Measurements from ENCODE around the gene GATAD1. TPM values are rescaled to one million over a fixed set of nuclear protein-coding genes. Genes with fewer than 3 reads are reported as not detected.

GATAD1 gene
- total and polyA plus RNA-seq, 4 donors = 27.6 to 43.2 (median 39.2) TPM

DNA sequence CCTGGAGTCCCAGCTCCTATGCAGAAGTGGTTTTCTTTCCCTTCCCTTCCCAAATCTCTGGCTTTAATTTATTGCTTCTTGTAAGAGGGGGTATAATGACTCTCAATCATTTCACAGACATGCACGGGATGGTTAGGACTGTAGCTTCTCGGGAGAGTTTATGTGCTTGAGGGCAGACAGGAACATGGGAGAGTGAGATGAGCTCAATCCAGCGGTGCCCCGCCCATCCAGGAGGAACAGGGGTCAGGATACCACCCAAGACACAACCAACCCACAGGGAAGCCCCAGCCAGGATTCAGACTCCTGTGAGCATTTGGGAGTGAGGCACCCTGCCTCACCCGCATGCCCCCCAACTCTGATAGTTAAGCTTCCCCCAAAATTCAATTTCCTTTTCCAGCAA lies 33.7 kb upstream of the GATAD1 start:
- 66% methylated on average over 3 of the region's 5 CpGs for WGBS (ENCODE audit: insufficient coverage)
- Histone ChIP-seq H3K4me1 (ENCODE audit: control insufficient read depth, insufficient read depth, low read length) (no peaks in the 10 kb centered on the region), H3K27me3 (ENCODE audit: control insufficient read depth, insufficient read depth, low read length) (peaks cover 4% of the 10 kb centered on the region), H3K27ac (ENCODE audit: low read depth, low read length) (no peak overlapping the region), H3K36me3 (ENCODE audit: control insufficient read depth, insufficient read depth, low read length) (no peaks in the 10 kb centered on the region), H3K4me3 (ENCODE audit: low read depth, low read length) (no peak overlapping the region), H3K9me3 (ENCODE audit: control insufficient read depth, insufficient read depth, low read length) (no peaks in the 10 kb centered on the region)
- no peak for DNase-seq (ENCODE audit: low read depth in 4 of 6, low spot score in 6 of 6)

GRCh38 chr7:92415225-92415624 lies 32.1 kb upstream of the GATAD1 start:
- DNase-seq (ENCODE audit: low read depth in 4 of 6, low spot score in 6 of 6) = no peak
- H3K27ac ChIP-seq (ENCODE audit: low read depth, low read length) = no peak overlapping the region
- no peaks in the 10 kb centered on the region for H3K36me3 ChIP-seq (ENCODE audit: control insufficient read depth, insufficient read depth, low read length)
- peaks cover 4% of the 10 kb centered on the region for H3K27me3 ChIP-seq (ENCODE audit: control insufficient read depth, insufficient read depth, low read length)
- H3K4me3 ChIP-seq (ENCODE audit: low read depth, low read length) = no peak overlapping the region
- no peaks in the 10 kb centered on the region for H3K9me3 ChIP-seq (ENCODE audit: control insufficient read depth, insufficient read depth, low read length)
- WGBS (ENCODE audit: insufficient coverage) = 96% methylated on average over 3 of the region's 5 CpGs
- H3K4me1 ChIP-seq (ENCODE audit: control insufficient read depth, insufficient read depth, low read length) = no peaks in the 10 kb centered on the region

GRCh38 chr7:92417913-92418312 lies 29.4 kb upstream of the GATAD1 start:
- 76% methylated on average over 5 of the region's 5 CpGs for WGBS (ENCODE audit: insufficient coverage)
- DNase-seq (ENCODE audit: low read depth in 4 of 6, low spot score in 6 of 6) = no peak

GRCh38 chr7:92421676-92422435 lies 25.4 kb upstream of the GATAD1 start:
- WGBS (ENCODE audit: insufficient coverage) = 59% methylated on average over 3 of the region's 5 CpGs
- no peaks in the 10 kb centered on the region for H3K9me3 ChIP-seq (ENCODE audit: control insufficient read depth, insufficient read depth, low read length)
- H3K27ac ChIP-seq (ENCODE audit: low read depth, low read length) = no peak overlapping the region
- H3K27me3 ChIP-seq (ENCODE audit: control insufficient read depth, insufficient read depth, low read length) = peaks cover 7% of the 10 kb centered on the region
- H3K4me1 ChIP-seq (ENCODE audit: control insufficient read depth, insufficient read depth, low read length) = peaks cover 15% of the 10 kb centered on the region
- DNase-seq (ENCODE audit: low read depth in 4 of 6, low spot score in 6 of 6) = peak in 1 of 6 donors; percentile 11
- H3K4me3 ChIP-seq (ENCODE audit: low read depth, low read length) = no peak overlapping the region
- H3K36me3 ChIP-seq (ENCODE audit: control insufficient read depth, insufficient read depth, low read length) = no peaks in the 10 kb centered on the region

More at GRCh38 chr7:92417913-92418312, 29.4 kb upstream of the GATAD1 start:
- peaks cover 2% of the 10 kb centered on the region for H3K27me3 ChIP-seq (ENCODE audit: control insufficient read depth, insufficient read depth, low read length)
- no peak overlapping the region for H3K27ac ChIP-seq (ENCODE audit: low read depth, low read length)
- no peaks in the 10 kb centered on the region for H3K36me3 ChIP-seq (ENCODE audit: control insufficient read depth, insufficient read depth, low read length)
- no peaks in the 10 kb centered on the region for H3K9me3 ChIP-seq (ENCODE audit: control insufficient read depth, insufficient read depth, low read length)
- no peak overlapping the region for H3K4me3 ChIP-seq (ENCODE audit: low read depth, low read length)
- H3K4me1 ChIP-seq (ENCODE audit: control insufficient read depth, insufficient read depth, low read length) = no peaks in the 10 kb centered on the region

GRCh38 chr7:92422926-92423325 lies 24.4 kb upstream of the GATAD1 start:
- no peak for DNase-seq (ENCODE audit: low read depth in 4 of 6, low spot score in 6 of 6)
- no peaks in the 10 kb centered on the region for H3K9me3 ChIP-seq (ENCODE audit: control insufficient read depth, insufficient read depth, low read length)

DNA sequence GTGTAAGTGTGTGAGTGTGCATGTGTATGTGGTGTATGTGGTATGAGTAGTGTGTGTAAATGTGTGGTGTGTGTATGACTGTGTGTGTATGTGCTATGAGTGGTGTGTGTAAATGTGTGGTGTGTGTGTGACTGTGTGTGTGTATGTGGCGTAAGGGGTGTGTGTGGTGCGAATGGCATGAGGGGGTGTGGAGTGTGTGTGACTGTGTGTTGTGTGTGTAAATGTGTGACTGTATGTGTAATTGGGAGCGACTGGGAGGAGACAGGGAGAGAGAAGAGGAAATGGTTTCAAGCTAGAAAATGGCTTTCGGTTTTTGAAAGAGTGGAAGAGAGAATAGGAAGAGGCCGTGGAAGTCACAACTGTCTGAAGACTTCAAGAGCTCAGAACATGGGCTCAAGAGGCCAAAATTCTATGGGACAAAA lies 23.6 kb upstream of the GATAD1 start:
- Histone ChIP-seq H3K4me1 (ENCODE audit: control insufficient read depth, insufficient read depth, low read length) (peaks cover 15% of the 10 kb centered on the region), H3K9me3 (ENCODE audit: control insufficient read depth, insufficient read depth, low read length) (no peaks in the 10 kb centered on the region), H3K27me3 (ENCODE audit: control insufficient read depth, insufficient read depth, low read length) (peaks cover 7% of the 10 kb centered on the region), H3K36me3 (ENCODE audit: control insufficient read depth, insufficient read depth, low read length) (no peaks in the 10 kb centered on the region), H3K4me3 (ENCODE audit: low read depth, low read length) (no peak overlapping the region), H3K27ac (ENCODE audit: low read depth, low read length) (no peak overlapping the region)
- DNase-seq (ENCODE audit: low read depth in 4 of 6, low spot score in 6 of 6) = no peak
- WGBS (ENCODE audit: insufficient coverage) = 89% methylated on average over 5 of the region's 5 CpGs

More at GRCh38 chr7:92422926-92423325, 24.4 kb upstream of the GATAD1 start:
- no peak overlapping the region for H3K27ac ChIP-seq (ENCODE audit: low read depth, low read length)
- no peaks in the 10 kb centered on the region for H3K36me3 ChIP-seq (ENCODE audit: control insufficient read depth, insufficient read depth, low read length)
- H3K4me3 ChIP-seq (ENCODE audit: low read depth, low read length) = no peak overlapping the region
- 94% methylated on average over 5 of the region's 6 CpGs for WGBS (ENCODE audit: insufficient coverage)
- H3K27me3 ChIP-seq (ENCODE audit: control insufficient read depth, insufficient read depth, low read length) = peaks cover 7% of the 10 kb centered on the region
- peaks cover 15% of the 10 kb centered on the region for H3K4me1 ChIP-seq (ENCODE audit: control insufficient read depth, insufficient read depth, low read length)

DNA sequence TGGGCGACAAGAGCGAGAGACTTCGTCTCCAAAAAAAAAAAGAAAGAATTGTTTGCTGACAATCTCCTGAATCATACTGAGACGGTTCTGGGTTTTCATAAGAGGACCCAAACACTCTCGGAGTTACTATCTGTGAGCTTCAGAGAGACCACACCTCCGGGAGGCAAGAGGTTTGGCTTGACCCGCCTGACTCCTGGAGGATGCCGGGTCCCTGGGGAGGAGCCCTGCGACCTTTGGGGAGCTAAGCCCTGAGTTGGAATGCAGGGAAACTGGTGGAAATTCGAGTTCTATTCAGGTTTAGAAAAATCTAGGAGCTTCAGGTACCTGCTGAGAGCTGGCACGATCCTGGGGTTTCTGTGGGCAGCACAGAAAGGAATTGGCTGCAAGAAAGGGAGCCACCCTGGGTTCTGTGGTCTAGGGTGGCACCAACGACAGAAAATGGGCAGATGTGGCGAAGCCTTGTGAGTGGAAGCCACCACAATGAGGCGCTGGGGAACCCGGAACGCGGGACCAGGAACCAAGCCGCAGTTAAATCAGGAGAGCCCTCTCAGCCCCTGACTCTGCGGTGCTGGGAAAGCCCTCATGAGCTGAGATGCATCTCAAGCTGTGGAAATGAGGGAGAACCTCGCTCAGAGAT lies 21.9 kb upstream of the GATAD1 start:
- Histone ChIP-seq H3K36me3 (ENCODE audit: control insufficient read depth, insufficient read depth, low read length) (no peaks in the 10 kb centered on the region), H3K4me1 (ENCODE audit: control insufficient read depth, insufficient read depth, low read length) (peaks cover 15% of the 10 kb centered on the region), H3K4me3 (ENCODE audit: low read depth, low read length) (no peak overlapping the region), H3K27ac (ENCODE audit: low read depth, low read length) (no peak overlapping the region), H3K27me3 (ENCODE audit: control insufficient read depth, insufficient read depth, low read length) (peaks cover 7% of the 10 kb centered on the region), H3K9me3 (ENCODE audit: control insufficient read depth, insufficient read depth, low read length) (no peaks in the 10 kb centered on the region)
- DNase-seq (ENCODE audit: low read depth in 4 of 6, low spot score in 6 of 6) = no peak
- 51% methylated on average over 18 of the region's 20 CpGs for WGBS (ENCODE audit: insufficient coverage)

GRCh38 chr7:92427193-92427592 lies 20.1 kb upstream of the GATAD1 start:
- peaks cover 15% of the 10 kb centered on the region for H3K4me1 ChIP-seq (ENCODE audit: control insufficient read depth, insufficient read depth, low read length)
- 100% methylated on average over 2 of the region's 3 CpGs for WGBS (ENCODE audit: insufficient coverage)
- no peak overlapping the region for H3K4me3 ChIP-seq (ENCODE audit: low read depth, low read length)
- peaks cover 7% of the 10 kb centered on the region for H3K27me3 ChIP-seq (ENCODE audit: control insufficient read depth, insufficient read depth, low read length)
- H3K36me3 ChIP-seq (ENCODE audit: control insufficient read depth, insufficient read depth, low read length) = no peaks in the 10 kb centered on the region
- no peak overlapping the region for H3K27ac ChIP-seq (ENCODE audit: low read depth, low read length)
- no peaks in the 10 kb centered on the region for H3K9me3 ChIP-seq (ENCODE audit: control insufficient read depth, insufficient read depth, low read length)
- DNase-seq (ENCODE audit: low read depth in 4 of 6, low spot score in 6 of 6) = no peak

- no CpG with 5 or more reads among the region's 3 CpGs for WGBS (ENCODE audit: insufficient coverage)
- no peaks in the 10 kb centered on the region for H3K9me3 ChIP-seq (ENCODE audit: control insufficient read depth, insufficient read depth, low read length)
- H3K27me3 ChIP-seq (ENCODE audit: control insufficient read depth, insufficient read depth, low read length) = no peaks in the 10 kb centered on the region
- no peak overlapping the region for H3K27ac ChIP-seq (ENCODE audit: low read depth, low read length)
- DNase-seq (ENCODE audit: low read depth in 4 of 6, low spot score in 6 of 6) = no peak
- H3K4me3 ChIP-seq (ENCODE audit: low read depth, low read length) = no peak overlapping the region
- H3K4me1 ChIP-seq (ENCODE audit: control insufficient read depth, insufficient read depth, low read length) = no peaks in the 10 kb centered on the region
- H3K36me3 ChIP-seq (ENCODE audit: control insufficient read depth, insufficient read depth, low read length) = no peaks in the 10 kb centered on the region
These were observed 14.9 kb upstream of the GATAD1 start for GRCh38 chr7:92432299-92432946.

Data from spinal cord (tissue), 10 donors.